GM19351 (cell line): Measurements from ENCODE around the gene ST3GAL5.

Experiments
- ATAC-seq: cut with Tn5 transposase; IDR thresholded peaks from one replicate; pipeline ENCODE4 v1.9.1; 2021; ENCODE audit warnings: mild to moderate bottlenecking, moderate library complexity; ENCODE audit not compliant: unreplicated experiment

Gene ST3GAL5

DNA sequence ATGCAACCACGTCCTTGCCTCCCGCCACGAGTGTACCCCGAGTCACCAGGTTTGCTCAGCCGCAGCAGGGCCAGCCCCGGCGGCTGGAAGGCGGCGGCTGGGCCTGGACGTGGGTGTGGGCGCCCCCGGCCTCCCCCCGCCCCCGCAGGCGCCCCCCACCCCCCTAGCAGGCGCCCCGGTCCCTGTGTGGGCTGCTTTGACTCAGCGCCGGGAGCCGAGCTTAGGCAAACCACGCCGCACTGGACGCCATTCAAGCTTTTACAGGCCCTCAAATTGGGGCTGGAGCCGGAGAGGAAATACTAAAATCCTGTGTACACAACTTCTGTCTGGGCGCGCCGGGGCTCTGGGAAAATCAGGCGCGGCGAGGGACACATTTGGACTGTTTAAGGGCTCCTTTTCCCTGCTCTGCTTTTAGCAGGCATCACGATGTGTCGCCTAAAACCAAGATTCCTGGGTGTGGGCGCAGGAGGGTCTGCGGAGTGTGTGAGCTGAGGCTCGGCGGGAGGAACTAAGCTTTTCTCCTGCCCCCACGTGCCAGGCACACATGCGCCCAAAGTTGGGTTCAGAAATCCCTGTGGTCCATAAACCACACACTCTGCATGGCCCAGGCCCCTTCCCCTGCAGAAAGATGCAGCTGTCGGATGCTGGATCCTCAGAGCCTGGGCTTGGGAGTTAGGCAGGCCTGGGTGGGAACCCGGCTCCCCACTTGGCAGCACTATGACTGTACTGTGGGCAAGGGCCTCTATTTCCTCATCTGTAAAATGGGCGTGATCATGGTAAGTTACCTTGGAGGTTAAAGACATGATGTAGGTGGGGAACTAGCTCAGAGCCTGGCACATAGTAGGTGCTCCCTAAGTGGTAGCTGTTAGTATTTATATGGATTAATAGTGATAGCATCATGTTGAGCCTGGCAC is 77.4 kb downstream of the ST3GAL5 start:
- no peak for ATAC-seq

DNA sequence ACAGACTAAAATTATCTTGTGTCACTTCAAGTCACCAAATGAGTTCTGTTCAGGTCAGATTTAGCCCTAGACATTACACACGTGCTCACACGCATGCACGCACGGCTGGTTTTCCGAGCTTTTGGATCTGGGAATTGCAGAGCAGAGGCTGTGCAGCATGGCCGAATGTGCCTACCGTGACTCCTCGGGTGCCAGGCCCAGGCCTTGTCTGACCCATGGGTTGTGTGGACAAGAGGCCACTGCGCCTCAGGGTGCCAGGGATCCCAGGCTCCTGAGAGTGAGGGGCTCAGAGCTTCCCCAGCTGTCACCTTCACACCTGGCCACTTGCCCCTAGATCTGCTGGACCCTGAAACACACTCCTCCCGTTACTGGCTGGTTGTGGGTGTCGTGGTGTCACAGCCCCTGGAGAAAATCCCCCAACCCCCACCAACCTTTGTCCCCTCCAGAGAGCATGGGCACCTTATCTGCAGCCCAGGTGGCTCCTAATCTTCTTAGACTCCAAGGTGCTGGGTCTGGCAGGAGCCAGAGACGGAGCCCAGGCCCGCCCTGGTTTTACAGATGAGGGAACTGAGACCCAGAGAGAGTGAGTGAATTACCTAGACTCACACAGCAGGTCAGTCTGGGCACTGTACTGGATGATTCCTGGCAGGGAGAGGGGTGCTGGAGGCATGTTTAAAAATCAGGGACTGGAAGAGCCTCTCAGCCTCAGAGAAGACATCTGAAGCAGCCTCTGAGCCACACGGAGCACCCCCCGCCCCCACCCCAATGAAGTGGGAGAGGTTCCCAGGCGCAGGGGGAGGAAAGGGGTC is 78.2 kb downstream of the ST3GAL5 start:
- ATAC-seq = no peak

DNA sequence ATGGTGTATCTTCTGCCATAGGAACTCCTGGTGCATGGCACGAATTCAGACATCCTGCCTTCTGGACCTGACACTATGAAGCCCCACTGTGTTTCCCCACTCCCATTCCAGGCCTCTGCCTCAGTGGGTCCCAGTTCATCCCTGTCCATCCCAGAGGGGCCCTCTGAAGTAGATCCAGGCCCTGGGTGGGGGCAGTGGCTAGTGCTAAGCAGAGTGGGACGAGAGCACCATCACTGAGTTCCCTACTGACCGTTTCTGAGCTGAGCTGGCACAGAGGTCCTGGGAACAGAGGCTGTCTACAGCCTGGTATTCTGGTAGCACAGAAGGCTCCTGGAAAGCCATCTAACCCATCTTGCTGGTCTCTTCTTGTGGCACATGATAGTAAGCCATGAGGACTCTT is 81.0 kb downstream of the ST3GAL5 start:
- no peak for ATAC-seq

DNA sequence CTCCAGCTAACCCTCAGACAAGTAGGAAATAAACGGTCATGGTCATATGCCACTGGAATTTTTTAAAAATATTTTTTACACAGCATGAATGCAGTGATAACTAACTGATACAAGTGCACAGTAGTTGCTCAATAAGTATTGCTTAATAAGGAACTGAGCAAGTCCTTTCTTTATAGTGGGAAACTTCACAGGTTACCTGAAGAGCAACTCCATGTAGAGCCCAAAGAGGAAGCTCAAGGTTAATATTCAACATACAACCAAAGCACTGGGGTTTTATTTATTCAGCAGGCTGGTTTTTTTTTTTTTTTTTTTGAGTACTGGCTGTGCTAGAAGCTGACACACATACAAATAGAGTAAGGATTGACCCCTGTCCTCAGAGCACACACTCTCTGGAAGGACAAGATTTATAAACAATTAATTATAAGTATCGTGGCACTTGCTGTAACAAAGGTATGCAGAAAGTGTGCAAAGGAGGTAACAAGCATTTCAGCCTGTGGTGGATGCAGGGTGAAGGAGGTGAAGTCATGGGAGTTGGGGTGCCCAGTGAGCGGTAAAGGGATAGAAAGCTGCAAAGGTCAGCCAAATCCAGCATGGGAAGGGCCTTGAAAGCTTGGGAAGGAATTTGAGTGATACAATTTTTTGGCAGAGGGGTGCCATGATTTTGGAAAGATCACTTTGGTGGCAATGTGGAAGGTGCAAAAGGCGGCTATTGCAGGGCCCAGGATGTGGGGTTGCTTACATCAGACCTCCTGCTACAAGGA is 82.3 kb downstream of the ST3GAL5 start:
- ATAC-seq = no peak

DNA sequence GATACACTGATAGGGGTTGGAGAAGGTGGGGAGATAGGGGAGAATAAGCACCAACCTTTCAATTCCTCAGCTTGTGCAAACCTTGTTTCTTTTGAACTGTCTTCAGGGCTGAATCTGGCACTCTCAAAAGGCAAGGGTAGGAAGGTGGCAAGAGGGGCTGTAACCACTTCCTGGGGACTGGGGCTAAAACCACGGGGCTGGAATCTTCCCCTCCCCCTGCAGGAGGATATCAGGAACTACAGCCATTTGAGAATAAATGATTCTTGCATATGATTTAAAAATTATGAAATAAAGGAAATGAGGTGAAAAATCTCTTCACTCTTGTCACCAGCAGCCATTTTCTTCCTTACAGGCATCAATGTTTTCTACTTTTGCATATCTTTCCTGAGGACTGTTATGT is 84.2 kb downstream of the ST3GAL5 start:
- ATAC-seq = no peak

DNA sequence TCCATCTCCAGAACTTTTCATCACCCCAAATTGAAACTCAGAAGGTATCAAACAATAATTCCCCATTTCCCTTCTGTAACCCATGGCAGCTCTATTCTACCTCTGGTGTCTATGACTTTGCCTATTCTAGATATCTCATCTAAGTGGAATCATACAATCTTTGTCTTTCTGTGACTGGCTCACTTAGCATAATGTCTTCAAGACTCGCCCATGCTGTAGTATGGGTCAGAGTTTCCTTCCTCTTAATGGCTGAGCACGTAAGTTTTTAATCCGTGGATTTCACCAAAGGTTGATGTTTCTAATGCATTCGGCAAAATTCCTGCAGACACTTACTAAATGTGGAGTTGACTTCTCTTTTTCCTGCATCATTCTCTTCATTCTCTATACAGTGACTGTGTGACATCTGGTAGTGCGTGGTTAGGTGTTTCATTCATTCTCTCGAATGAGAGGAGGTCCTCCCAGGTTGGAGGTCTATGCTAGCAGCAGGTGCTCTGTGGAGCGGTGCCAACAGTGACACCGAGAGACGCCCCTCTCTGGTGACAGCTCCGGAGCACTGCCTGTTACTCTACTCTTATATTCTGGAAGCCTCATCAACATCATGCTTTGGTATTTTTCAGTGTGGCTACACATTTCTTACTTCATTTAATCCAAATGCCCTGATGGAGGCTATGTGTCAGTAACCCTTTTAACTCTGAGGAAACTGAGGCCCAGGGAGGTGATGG is 84.9 kb downstream of the ST3GAL5 start:
- no peak for ATAC-seq

DNA sequence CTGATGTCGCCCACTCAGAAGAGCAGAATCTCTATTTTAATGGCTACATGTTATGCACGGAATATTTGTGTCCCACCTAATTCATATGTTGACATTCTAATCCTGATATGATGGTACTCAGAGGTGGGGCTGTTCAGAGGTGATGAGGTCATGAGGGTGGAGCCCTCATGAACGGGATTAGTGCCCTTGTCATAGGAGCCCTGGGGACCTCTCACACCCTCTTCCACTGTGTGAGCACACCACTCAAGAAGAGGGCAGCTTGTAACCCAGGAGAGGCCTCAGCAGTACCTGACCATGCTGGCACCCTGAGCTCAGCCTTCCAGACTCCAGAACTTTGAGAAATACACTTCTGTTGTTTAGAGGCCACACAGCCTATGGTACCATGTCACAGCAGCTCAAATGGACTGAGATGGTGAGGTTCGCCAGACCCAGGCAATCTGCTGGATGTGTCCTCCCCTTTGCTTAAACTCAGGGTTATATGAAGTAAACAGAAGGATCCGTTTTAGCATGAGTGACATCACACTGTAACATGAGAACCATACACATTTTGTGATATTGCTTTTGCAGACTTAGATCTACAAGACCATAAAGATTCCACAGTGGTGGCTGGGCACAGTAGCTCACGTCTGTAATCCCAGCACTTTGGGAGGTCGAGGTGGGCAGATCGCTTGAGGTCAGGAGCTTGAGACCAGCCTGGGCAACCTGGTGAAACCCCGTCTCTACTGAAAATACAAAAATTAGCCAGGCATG is 86.3 kb downstream of the ST3GAL5 start:
- no peak for ATAC-seq

DNA sequence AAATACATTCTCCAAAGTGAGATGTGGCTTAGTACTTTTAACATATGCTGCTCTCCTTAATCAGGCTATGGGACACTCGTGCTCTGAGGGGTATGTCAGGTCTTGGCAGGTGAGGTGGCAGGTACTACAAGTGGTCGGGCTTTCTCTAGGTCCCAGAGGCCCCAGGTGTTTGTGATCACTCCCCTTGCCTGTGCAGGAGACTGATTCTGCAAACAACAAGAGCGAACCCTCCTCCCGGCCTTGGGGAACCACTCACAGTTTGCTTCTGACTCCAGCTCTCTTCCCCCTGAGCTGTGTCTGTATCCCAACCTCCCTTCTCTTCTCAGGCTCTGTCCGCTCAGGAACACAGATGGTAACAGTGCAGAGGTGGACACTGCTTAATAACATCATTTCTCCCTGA is 86.9 kb downstream of the ST3GAL5 start:
- ATAC-seq = no peak

DNA sequence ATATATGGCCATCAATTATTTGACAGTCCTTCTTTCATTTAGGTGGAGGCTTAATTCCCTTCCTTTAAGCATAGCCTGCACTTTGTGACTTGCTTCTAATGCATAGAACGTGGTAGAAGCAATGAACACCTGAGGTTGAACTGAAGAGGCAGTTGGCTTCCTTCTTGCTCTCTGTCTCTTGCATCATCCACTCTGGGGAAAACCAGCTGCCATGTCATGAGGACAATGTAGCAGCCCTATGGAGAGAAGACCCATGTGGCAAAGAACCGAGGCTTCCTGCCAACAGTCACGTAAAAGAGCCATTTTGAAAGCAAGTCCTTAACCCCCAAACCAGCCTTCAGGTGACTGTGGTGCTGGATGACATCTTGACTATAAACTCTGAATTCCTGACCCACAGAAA is 88.2 kb downstream of the ST3GAL5 start:
- ATAC-seq = no peak

DNA sequence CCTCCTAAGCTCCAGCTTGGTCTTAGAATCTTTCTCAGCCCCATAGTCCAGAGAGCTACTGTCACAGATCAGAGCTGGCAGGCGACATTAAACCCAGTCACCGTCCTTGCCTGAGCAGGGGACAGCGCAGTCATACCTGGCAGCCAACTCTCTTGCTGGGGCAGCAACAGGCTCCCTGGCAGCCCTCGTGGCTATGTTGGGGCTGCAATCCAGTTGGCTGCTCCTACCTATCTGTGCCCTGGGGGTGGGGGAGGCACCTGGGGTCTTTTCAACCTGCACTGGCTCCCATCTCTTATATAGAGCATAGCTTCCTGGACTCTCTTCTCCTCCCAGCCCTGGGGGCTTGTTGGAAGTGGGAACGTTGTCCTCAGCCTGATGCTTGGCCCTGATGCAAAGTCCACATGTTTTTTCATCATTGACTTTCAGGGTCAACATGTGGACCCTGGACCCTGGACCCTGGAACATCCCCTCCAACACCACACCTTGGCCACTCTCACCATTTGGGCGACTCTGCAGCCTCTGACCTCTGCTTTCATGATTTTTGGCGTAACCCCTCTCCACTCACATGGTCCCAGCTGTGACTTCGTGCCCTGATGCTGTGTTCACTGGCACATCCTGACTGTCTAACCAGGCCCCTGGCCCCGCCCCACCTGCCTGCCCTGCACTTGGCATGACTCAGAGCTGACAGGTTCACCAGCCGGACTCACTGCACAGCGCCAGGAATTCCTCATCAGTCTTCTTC is 89.4 kb downstream of the ST3GAL5 start:
- no peak for ATAC-seq

DNA sequence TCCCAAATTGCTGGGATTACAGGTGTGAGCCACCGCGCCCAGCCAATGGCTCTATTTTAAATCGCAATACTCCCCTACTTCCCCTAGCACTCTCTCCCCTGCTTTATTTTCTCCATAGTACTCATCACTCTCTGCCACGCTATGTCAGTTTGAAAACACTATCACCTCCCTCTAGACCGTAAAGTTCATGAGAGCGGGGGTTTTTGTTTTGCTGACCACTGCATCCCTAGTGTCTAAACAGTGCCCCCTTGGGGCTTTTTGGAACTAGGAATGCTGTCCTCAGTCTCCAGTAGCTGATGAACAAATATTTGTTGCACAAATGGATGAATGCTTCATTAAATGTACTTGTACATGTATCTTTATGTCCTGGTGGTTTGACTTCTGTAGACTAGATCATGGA is 90.9 kb downstream of the ST3GAL5 start:
- no peak for ATAC-seq

DNA sequence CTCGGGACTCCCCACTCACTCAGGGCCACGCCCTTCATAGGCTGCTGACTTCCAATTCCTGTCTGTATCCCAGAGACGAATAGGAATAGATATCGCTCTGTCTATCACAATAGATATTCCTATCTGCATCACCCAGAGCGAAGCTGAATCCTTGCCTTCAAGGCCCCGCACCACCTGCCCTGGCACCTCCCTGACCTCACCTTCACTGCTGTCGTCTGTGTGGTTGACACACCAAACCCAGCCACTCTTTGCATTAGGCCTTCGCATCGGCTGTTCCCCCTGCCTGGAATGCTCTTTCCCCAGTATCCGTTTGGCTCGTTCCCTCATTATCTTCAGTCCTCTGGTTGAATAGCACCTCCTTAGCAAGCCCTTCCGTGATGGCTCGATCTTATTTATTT is 91.5 kb downstream of the ST3GAL5 start:
- no peak for ATAC-seq

DNA sequence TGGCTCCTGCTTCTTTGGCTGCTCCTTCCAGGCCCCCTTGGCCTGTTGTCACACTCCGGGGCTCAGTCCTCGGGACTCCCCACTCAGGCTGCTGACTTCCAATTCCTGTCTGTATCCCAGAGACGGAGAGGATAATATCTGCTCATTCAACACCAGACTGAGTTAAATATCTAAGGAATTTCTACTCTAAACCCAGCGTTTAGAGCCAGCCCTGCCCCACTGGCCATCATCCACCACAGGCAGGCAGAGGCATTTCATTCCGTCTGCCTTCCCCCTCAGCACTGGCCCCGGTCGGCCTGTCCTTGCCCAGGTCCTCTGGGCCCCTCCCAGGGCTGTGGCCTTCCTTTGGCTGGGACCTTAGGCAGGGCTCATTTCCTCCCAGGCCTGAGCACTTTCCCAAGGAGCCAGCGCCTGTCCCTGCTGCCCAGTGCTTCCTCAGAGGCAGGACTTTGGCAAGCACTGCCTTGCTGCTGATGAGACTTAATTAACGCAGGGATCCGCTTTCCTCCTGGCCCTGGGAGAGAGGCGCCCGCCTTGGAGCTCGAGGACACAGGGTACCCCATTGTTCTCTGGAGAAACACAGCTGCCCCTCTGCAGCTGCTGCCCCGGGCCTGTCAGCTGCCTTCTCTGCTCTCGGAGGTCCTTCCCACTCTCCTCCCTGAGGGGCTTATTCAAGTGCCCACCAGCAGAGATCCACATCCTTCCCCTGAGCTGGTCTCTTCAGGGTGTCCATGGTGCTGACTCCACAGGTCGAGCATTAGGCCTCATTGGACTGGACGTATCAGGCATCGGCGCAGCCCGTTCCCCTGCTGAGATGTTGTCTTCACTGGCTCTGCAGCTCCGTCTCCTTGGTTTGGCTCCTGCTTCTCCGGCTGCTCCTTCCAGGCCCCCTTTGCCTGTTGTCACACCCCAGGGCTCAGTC is 92.2 kb downstream of the ST3GAL5 start:
- no peak for ATAC-seq

DNA sequence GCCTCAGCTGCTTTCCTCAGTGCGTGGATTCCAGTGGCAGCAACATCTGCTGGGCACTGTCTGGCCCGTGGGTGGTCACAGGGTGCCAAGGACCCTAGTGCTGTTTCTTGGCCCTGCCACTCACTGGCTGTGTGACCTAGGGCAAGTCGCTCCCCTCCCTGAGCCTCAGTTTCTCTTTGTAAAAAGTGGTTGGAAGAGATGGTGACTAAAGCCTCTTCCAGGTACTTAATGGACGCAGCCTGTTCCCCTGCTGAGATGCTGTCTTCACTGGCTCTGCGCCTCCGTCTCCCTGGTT is 92.8 kb downstream of the ST3GAL5 start:
- no peak for ATAC-seq

DNA sequence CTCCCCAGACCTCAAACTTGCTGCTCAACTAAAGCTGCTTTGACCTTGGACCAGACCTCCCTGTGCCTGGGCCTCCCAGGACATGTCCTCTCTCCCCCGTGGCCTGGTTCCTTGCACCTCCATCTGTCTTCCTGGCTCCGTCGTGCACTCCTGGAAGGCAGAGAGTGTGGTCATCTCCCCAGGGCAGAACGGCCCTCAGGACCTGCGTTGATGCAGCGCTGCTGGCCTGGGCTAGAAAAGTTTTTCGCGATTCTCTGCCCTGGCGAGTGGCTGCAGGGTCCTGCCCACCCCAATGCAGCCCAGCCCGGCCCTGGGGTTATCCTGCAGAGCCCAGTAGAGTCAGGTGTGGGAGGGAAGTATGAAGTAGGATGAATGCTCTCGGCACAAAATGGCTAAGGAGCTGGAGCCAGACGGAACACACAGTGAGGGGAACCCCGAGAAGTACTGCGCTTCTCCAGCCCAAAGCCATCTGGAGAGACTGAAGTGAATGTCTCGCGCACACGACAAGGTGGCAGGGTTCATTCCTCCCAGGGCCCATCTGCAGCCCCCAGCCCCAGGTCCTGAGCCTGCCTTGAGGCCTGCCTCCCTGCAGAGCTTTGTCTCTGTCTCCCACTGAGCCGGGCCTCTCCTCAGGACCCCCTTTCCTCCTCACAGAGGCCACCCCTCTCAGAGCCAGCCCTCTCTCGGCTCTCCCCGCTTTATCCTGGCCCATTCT is 93.3 kb downstream of the ST3GAL5 start:
- ATAC-seq = no peak

DNA sequence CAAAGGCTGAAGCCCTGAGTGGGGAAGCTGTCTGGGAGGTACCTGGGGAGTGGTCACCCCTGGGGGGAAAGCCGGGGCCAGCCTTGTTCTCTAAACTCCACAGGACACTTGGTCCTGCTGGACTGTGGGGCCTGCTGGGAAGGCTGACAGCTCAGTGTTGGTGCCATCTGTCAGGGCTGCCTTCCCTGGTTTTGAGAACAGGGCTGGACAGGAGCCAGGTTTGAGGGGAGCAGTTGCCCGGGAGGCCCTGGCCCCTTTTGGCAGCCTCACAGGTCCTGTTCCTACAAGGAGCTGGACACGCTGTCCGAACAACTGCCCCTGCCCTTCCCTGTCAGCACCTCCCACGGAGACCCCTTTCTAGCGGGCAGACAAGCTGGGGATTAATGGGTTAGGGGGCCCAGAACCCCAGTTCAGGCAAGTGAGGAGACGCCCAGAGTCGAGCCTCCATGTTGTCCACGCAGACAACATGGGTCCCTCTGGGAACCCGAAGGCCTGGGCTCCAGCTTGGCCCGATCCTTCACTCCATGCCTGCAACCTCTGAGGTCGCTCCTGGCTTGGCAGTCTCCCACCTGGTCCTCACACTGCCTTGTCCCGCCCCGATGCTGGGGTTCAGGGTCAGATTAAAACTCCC is 94.2 kb downstream of the ST3GAL5 start:
- ATAC-seq = no peak

DNA sequence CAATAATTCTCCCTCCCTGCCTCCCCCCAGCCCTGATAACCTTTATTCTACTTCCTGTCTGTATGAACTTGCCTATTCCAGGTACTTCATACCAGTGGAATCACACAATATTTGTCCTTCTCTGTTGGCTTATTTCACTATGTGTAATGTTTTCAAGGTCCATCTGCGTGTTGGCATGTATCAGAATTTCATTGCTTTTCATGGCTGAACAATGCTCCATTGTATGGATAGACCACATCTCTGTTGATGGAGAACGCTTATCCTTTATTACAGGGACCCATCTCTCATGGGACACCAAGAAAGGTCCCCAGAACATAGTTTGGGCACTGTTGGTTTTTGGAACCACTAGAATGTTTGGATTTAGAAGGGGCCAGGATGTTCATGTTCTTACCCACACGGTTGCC is 94.8 kb downstream of the ST3GAL5 start:
- no peak for ATAC-seq
